ENCODE data around the gene IL9R.
"Not testable (repeated sequence)": the region's sequence is repeated elsewhere in the genome, so short reads cannot be mapped to it uniquely, and the experiment has no call there.

Gene IL9R

GRCh38 chrX:155998761-155999510, 1.4 kb downstream of the IL9R start:
- no peak for DNase-seq (ENCODE audit: low read depth)

GRCh38 chrX:155999751-156000150, 2.3 kb downstream of the IL9R start:
- not testable (repeated sequence) for DNase-seq (ENCODE audit: low read depth)

- no peak for DNase-seq (ENCODE audit: low read depth)
Measured at GRCh38 chrX:156000361-156000926, 2.9 kb downstream of the IL9R start.

GRCh38 chrX:156001001-156001666, 3.6 kb downstream of the IL9R start:
- DNase-seq (ENCODE audit: low read depth): no peak

- DNase-seq (ENCODE audit: low read depth): no peak
Measured at GRCh38 chrX:156001667-156002021, 4.1 kb downstream of the IL9R start.

- DNase-seq (ENCODE audit: low read depth): no peak
Measured at GRCh38 chrX:156002507-156002906, 5.0 kb downstream of the IL9R start.

- DNase-seq (ENCODE audit: low read depth): no peak
Measured at GRCh38 chrX:156003486-156004185, 6.1 kb downstream of the IL9R start.

GRCh38 chrX:156004256-156004655, 6.8 kb downstream of the IL9R start:
- no peak for DNase-seq (ENCODE audit: low read depth)

GRCh38 chrX:156004740-156005139, 7.2 kb downstream of the IL9R start:
- DNase-seq (ENCODE audit: low read depth): no peak

- no peak for DNase-seq (ENCODE audit: low read depth)
Measured at GRCh38 chrX:156005144-156005543, 7.6 kb downstream of the IL9R start.

GRCh38 chrX:156006468-156006867, 9.0 kb downstream of the IL9R start:
- not testable (repeated sequence) for DNase-seq (ENCODE audit: low read depth)

- DNase-seq (ENCODE audit: low read depth): not testable (repeated sequence)
Measured at GRCh38 chrX:156008379-156008778, 10.9 kb downstream of the IL9R start.

- peak; percentile 15 for DNase-seq (ENCODE audit: low read depth)
Measured at GRCh38 chrX:156008915-156009314, 11.4 kb downstream of the IL9R start.

- DNase-seq (ENCODE audit: low read depth): not testable (repeated sequence)
Measured at GRCh38 chrX:156009691-156010090, 12.2 kb downstream of the IL9R start.

GRCh38 chrX:156013286-156013953, 15.9 kb downstream of the IL9R start:
- not testable (repeated sequence) for DNase-seq (ENCODE audit: low read depth)

GRCh38 chrX:156019846-156020245, 22.4 kb downstream of the IL9R start:
- not testable (repeated sequence) for DNase-seq (ENCODE audit: low read depth)

GRCh38 chrX:156023002-156023401, 25.5 kb downstream of the IL9R start:
- DNase-seq (ENCODE audit: low read depth): not testable (repeated sequence)

GRCh38 chrX:156024949-156025492, 27.5 kb downstream of the IL9R start:
- DNase-seq (ENCODE audit: low read depth): not testable (repeated sequence)

- DNase-seq (ENCODE audit: low read depth): not testable (repeated sequence)
Measured at GRCh38 chrX:156028653-156029237, 31.2 kb downstream of the IL9R start.

- not testable (repeated sequence) for DNase-seq (ENCODE audit: low read depth)
Measured at GRCh38 chrX:156029296-156029695, 31.8 kb downstream of the IL9R start.

GRCh38 chrX:156029707-156030442, 32.4 kb downstream of the IL9R start:
- DNase-seq (ENCODE audit: low read depth): peak; percentile 1
